B cell (primary cell): ENCODE data around the gene TFEC.

ENCODE experiments used
- EZH2 ChIP-seq: IDR thresholded peaks from 2 replicates; pipeline ENCODE4 v1.6.1; 2012; ENCODE audit warnings: borderline replicate concordance, low read depth, mild to moderate bottlenecking, moderate library complexity, low read length; ENCODE audit not compliant: insufficient read depth, poor library complexity, severe bottlenecking
- TF ChIP-seq, protein P1 (sequence below): fragments of 200-600 bp; IDR thresholded peaks from one replicate; pipeline ENCODE4 v1.8.0; 2022; ENCODE audit warnings: antibody characterized with exemption, mild to moderate bottlenecking

DNA sequence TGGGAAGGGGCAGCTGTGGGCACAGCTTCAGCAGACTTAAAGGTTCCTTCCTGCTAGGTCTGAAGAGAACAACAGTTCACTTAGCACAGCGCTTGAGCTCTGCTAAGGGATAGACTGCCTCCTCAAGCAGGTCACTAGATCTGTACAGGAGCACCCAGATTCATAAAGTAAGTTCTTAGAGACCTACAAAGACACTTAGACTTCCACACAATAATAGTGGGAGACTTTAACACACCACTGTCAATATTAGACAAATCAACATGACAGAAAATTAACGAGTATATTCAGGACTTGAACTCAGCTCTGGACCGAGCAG lies 140.9 kb downstream of the TFEC start:
- TF ChIP-seq, protein P1, sequence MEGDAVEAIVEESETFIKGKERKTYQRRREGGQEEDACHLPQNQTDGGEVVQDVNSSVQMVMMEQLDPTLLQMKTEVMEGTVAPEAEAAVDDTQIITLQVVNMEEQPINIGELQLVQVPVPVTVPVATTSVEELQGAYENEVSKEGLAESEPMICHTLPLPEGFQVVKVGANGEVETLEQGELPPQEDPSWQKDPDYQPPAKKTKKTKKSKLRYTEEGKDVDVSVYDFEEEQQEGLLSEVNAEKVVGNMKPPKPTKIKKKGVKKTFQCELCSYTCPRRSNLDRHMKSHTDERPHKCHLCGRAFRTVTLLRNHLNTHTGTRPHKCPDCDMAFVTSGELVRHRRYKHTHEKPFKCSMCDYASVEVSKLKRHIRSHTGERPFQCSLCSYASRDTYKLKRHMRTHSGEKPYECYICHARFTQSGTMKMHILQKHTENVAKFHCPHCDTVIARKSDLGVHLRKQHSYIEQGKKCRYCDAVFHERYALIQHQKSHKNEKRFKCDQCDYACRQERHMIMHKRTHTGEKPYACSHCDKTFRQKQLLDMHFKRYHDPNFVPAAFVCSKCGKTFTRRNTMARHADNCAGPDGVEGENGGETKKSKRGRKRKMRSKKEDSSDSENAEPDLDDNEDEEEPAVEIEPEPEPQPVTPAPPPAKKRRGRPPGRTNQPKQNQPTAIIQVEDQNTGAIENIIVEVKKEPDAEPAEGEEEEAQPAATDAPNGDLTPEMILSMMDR = no peak
- no peak for TF ChIP-seq EZH2
